Measurements from ENCODE around the gene KCNIP3. TPM values are rescaled to one million over a fixed set of nuclear protein-coding genes. Genes with fewer than 3 reads are reported as not detected.

The KCNIP3 gene
- total RNA-seq, 1 experiment from 2014 or later, result not detected

- Mint-ChIP-seq H3K4me1 (ENCODE audit: low read depth, unreplicated experiment) (no peaks in the 10 kb centered on the region), H3K36me3 (ENCODE audit: insufficient read depth, unreplicated experiment) (no peaks in the 10 kb centered on the region), H3K9me3 (ENCODE audit: unreplicated experiment) (no peaks in the 10 kb centered on the region), H3K27me3 (ENCODE audit: insufficient read depth, unreplicated experiment) (peaks cover 14% of the 10 kb centered on the region), H3K27ac (ENCODE audit: unreplicated experiment) (no peak overlapping the region), H3K4me3 (ENCODE audit: unreplicated experiment) (no peak overlapping the region)
- Histone ChIP-seq H3K9me3 (no peaks in the 10 kb centered on the region), H3K27me3 (replicated peaks; ENCODE audit: control insufficient read depth, insufficient read depth, low read length) (no peaks in the 10 kb centered on the region; the same call in none of the 2 replicates), H3K4me3 (ENCODE audit: low read depth, low read length) (no peak overlapping the region), H3K4me1 (no peaks in the 10 kb centered on the region), H3K36me3 (ENCODE audit: control insufficient read depth, insufficient read depth, low read length) (no peaks in the 10 kb centered on the region)
- BruUV-seq (replicated peaks), result no TSS peak
- no peak for TF ChIP-seq CTCF (IDR thresholded peaks at IDR 0.05; ENCODE audit: insufficient read depth in 1 of 2, low read depth in 1 of 2, low read length in 1 of 2, severe bottlenecking in 1 of 2, unreplicated experiment in 1 of 2)
- intact Hi-C loops (cut with micrococcal nuclease; ENCODE audit: unreplicated experiment), result no loop called here
- POLR2A ChIA-PET, result no interaction called here
- DNase-seq, result no peak
- CTCF ChIA-PET, result no interaction called here
Measured at GRCh38 chr2:95374451-95374920, 77.3 kb downstream of the KCNIP3 start.

GRCh38 chr2:95374921-95375471 is 77.8 kb downstream of the KCNIP3 start:
- Histone ChIP-seq H3K4me3 (ENCODE audit: low read depth, low read length) (no peak overlapping the region), H3K9me3 (no peaks in the 10 kb centered on the region), H3K36me3 (ENCODE audit: control insufficient read depth, insufficient read depth, low read length) (no peaks in the 10 kb centered on the region), H3K4me1 (no peaks in the 10 kb centered on the region), H3K27me3 (replicated peaks; ENCODE audit: control insufficient read depth, insufficient read depth, low read length) (no peaks in the 10 kb centered on the region; the same call in none of the 2 replicates)
- Mint-ChIP-seq H3K36me3 (ENCODE audit: insufficient read depth, unreplicated experiment) (no peaks in the 10 kb centered on the region), H3K27ac (ENCODE audit: unreplicated experiment) (no peak overlapping the region), H3K27me3 (ENCODE audit: insufficient read depth, unreplicated experiment) (peaks cover 19% of the 10 kb centered on the region), H3K4me3 (ENCODE audit: unreplicated experiment) (no peak overlapping the region), H3K4me1 (ENCODE audit: low read depth, unreplicated experiment) (no peaks in the 10 kb centered on the region), H3K9me3 (ENCODE audit: unreplicated experiment) (no peaks in the 10 kb centered on the region)
- ChIA-PET CTCF (no interaction called here), POLR2A (no interaction called here)
- intact Hi-C loops (cut with micrococcal nuclease; ENCODE audit: unreplicated experiment), result no loop called here
- no TSS peak for BruUV-seq (replicated peaks)
- DNase-seq, result no peak
- TF ChIP-seq CTCF (IDR thresholded peaks at IDR 0.05; ENCODE audit: insufficient read depth in 1 of 2, low read depth in 1 of 2, low read length in 1 of 2, severe bottlenecking in 1 of 2, unreplicated experiment in 1 of 2), result no peak

GRCh38 chr2:95375532-95376150 is 78.5 kb downstream of the KCNIP3 start:
- no peak overlapping the region for H3K4me3 ChIP-seq (ENCODE audit: low read depth, low read length)
- H3K36me3 ChIP-seq (ENCODE audit: control insufficient read depth, insufficient read depth, low read length), result no peaks in the 10 kb centered on the region
- ChIA-PET CTCF (no interaction called here), POLR2A (no interaction called here)
- BruUV-seq (replicated peaks), result no TSS peak
- Mint-ChIP-seq H3K36me3 (ENCODE audit: insufficient read depth, unreplicated experiment) (no peaks in the 10 kb centered on the region), H3K9me3 (ENCODE audit: unreplicated experiment) (no peaks in the 10 kb centered on the region), H3K27ac (ENCODE audit: unreplicated experiment) (no peak overlapping the region), H3K4me1 (ENCODE audit: low read depth, unreplicated experiment) (no peaks in the 10 kb centered on the region), H3K27me3 (ENCODE audit: insufficient read depth, unreplicated experiment) (peaks cover 24% of the 10 kb centered on the region), H3K4me3 (ENCODE audit: unreplicated experiment) (no peak overlapping the region)
- no peaks in the 10 kb centered on the region for H3K4me1 ChIP-seq
- TF ChIP-seq CTCF (IDR thresholded peaks at IDR 0.05; ENCODE audit: insufficient read depth in 1 of 2, low read depth in 1 of 2, low read length in 1 of 2, severe bottlenecking in 1 of 2, unreplicated experiment in 1 of 2), result no peak
- no peak for DNase-seq
- H3K27me3 ChIP-seq (replicated peaks; ENCODE audit: control insufficient read depth, insufficient read depth, low read length), result no peaks in the 10 kb centered on the region; the same call in none of the 2 replicates
- H3K9me3 ChIP-seq, result no peaks in the 10 kb centered on the region
- intact Hi-C loops (cut with micrococcal nuclease; ENCODE audit: unreplicated experiment), result no loop called here

Data from Caco-2 (cell line).